T-helper 2 cell treated with Interferon-gamma antibody and Interleukin-4, amounts not matched to agents 100 ng/mL and 5 ng/mL, for 36 hours (primary cell): ENCODE data around the gene SNF8. TPM values are rescaled to one million over a fixed set of nuclear protein-coding genes. Genes with fewer than 3 reads are reported as not detected.
"Not testable (repeated sequence)": the region's sequence is repeated elsewhere in the genome, so short reads cannot be mapped to it uniquely, and the experiment has no call there.

ENCODE experiments used
- intact Hi-C: fragments of 100-400 bp; cut with micrococcal nuclease; formaldehyde crosslinking; loops from one replicate; pipeline ENCODE4 v1.15.1; 2023
- total RNA-seq: library from RNA; stranded (reverse); gene quantifications from 2 replicates; pipeline ENCODE4 v1.2.3, GENCODE V29; 2022

SNF8 gene
- total RNA-seq = 128 and 134 TPM in 2 replicates

DNA sequence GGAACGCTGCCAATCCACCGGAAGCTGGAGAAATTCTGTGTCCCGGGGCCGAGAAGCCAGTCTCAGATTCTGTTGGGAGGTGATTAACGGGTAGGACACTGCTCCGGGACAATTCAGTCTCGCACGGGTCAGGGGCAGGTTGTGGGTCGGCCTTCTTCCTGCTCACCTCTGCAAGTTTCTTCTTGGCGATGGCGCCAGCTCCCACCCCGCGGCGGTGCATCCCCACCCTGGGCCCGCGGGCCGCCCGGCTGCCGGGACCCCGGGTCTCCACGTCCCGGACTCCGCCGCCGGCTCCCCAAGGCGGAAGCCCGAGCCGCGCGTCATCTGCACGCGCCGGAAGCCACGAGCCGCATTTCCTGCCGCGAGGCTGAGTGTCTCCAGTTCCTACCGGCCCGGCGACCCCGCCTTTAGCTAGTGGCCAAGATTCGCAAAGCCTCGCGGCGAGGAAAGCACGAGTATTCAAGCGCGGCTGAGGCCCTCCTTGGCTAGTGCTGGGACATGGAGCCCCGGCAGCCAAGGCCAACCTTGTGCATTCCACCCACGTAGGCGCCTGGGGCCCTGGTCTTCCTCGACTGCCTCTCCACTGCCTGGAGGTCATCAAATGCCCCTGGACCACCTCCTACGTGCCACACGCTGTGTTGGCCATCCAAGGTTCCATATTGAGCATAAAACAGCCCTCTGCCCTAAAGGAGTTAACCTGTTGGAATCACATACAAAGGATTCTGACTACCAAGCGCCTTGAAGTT is at the start of gene SNF8:
TSS of gene SNF8 (minus strand) at position 328 of the 746 bp plus-strand sequence. CDS start at position 220, 108 bp downstream.
- intact Hi-C loops = loop anchor here (1.0 kb wide), 1 partner anchor 36 kb away; the partner anchor contains the start of gene UBE2Z

- intact Hi-C loops = loop anchor here (10.0 kb wide), 3 partner anchors 269 to 971 kb away; partner anchors contain the start of genes DLX4, HOXB13, HOXB7 and HOXB8
These were observed 49.3 kb upstream of the SNF8 start for GRCh38 chr17:48993951-48994350.

DNA sequence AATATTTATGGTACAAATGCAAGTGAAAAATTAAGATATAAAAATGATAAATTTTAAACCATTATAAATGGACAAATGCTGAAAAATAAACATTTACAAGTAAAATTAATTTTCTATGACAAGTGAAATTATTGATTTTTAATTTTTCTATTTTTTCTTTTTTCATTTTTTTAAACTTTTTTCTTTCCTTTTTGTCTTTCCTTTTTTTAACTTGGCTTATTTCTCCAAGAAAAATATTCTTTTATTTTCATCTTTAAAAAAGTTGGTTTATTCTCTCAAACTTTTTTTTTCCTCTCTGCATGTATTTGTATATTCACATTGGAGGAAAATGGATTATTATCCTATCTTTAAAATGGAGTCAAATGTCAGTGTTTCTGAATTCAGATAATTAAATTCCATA is 48.7 kb upstream of the SNF8 start:
- intact Hi-C loops = loop anchor here (10.0 kb wide), 3 partner anchors 269 to 971 kb away; partner anchors contain the start of genes DLX4, HOXB13, HOXB7 and HOXB8

DNA sequence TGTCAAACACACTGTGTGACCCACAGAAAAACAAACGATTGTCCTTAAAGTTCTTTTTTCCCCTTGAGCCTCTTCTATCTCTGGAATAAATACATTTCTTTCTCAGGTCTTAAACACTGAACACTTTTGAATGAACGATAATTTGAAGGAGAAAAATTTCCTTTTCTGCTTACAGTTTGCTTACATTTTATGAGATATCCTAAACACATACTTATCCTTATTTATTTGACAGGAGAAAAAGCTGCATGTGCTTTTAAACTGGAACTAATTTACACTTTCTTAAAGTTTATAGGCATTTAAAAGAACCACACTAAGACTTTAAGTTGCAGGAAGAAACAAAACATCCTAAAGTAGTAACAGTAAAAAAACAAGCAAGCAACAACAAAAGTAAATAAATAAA is 47.8 kb upstream of the SNF8 start:
- intact Hi-C loops = loop anchor here (10.0 kb wide), 3 partner anchors 268 to 972 kb away; partner anchors contain the start of genes DLX4, HOXB13, HOXB7 and HOXB8

DNA sequence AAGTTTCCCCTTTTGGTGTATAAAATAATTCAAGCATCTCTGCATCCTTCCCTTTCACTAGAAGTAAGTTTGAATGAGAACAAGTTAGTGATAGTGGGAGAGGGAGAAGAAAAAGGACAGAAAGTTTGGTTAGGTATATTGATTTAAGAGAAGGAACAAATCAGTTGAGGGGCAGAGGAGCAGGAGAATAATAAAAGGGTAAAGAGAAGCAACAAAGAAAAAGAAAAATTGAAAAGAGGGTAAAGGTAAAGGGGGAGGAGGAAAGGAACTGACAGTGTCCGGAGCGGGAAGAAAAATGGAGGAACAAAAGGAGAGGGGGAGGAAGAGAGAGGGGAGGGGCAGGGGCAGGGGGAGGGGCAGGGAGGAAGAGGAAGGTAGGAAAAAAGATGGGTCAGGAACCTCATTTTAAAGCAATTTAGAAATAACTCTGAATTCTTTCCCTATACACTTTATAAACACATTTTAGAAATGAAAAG is 46.3 kb upstream of the SNF8 start:
- intact Hi-C loops = loop anchor here (10.0 kb wide), 3 partner anchors 266 to 974 kb away; partner anchors contain the start of genes DLX4, HOXB13, HOXB7 and HOXB8

- intact Hi-C loops = no loop called here
These were observed 44.5 kb upstream of the SNF8 start for GRCh38 chr17:48989100-48989499.

- intact Hi-C loops = no loop called here
These were observed 41.0 kb upstream of the SNF8 start for GRCh38 chr17:48985436-48986245.

DNA sequence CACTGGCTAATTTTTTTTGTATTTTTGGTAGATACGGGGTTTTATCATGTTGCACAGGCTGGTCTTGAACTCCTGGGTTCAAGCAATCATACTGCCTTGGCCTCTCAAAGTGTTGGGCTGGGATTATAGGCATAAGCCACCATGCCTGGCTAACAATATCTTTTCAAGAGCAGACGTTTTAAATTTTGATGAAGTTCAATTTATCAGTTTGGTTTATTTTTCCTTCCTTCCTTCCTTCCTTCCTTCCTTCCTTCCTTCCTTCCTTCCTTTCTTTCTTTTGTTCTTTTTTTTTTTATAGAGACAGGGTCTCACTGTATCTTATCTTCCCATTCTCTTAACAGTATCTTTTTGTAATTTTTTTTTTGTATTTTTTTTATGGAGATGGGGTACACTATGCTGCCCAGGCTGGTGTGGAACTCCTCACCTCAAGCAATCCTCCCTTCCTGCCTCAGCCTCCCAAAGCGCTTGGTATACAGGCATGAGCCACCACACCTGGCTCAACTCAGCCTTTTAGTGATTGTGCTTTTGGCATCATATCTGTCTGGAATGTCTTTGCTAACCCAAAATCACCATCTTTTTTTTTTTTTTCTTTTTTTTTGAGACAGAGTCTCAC is 37.4 kb upstream of the SNF8 start:
- intact Hi-C loops = no loop called here

DNA sequence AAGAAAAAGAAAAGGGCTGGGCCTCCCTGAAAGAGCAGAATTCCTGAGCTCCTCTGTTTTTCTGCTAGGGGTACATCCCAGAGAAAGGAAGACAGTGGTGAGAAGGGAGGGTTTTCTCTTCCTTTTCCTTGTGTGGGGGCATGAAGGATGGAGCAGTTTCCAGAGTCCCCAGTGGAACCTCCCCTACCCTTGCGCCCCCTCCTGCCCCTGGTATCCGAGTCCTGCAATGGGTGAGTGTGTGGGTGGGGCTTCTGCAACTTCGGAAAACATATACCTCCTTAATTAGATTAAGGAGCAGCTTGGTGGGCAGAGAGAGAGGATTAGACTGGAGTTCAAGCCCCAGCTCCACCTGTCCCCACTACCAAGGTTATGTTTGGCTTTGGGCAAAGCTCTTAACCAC is 29.2 kb upstream of the SNF8 start:
- intact Hi-C loops = no loop called here

- intact Hi-C loops = no loop called here
These were observed 28.1 kb upstream of the SNF8 start for GRCh38 chr17:48972749-48973097.

- intact Hi-C loops = no loop called here
These were observed 26.4 kb upstream of the SNF8 start for GRCh38 chr17:48970865-48971687.

DNA sequence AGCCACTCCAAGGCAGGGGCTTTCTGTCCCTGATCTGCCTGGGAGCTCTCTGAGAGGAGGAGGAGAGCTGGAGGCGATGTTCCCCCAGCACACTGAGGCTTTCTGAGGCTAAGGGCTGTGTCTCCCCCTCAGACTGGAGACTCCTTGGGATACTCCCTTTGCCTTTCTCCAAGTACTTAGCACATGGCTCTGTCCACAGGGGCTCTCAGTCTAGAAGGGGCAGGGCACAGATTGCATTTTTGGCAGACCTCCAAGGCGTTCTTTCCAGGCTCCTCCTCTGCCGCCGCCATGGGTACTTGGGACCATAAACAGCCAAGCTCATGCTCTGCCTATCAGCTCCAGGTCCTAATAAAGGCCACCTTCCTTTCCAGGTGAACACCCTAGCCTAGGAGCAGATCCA is 25.6 kb upstream of the SNF8 start:
- intact Hi-C loops = no loop called here

GRCh38 chr17:48961516-48962233 is 17.0 kb upstream of the SNF8 start:
- intact Hi-C loops = no loop called here

- intact Hi-C loops = no loop called here
These were observed 16.3 kb upstream of the SNF8 start for GRCh38 chr17:48960834-48961515.

GRCh38 chr17:48954300-48954755 is 9.7 kb upstream of the SNF8 start:
- intact Hi-C loops = no loop called here

DNA sequence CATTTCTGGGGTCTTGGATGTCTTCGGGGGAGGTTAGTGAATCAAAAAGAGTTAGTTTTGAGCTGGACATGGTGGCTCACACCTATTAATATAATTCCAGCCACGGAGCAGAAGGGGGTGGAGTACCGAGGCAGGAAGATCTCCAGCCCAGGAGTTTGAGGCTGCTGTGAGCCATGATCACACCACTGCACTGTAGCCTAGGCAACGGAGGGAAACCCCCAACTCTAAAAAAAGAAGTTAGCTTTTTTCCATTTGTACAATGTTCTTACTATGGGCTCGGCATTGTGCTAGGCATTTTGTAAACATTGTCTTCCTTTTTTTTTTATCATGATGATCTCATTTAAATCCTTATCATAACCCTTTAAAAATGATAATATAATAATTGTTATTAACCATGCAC is 8.3 kb upstream of the SNF8 start:
- intact Hi-C loops = no loop called here

- intact Hi-C loops = no loop called here
These were observed 6.9 kb upstream of the SNF8 start for GRCh38 chr17:48951572-48951971.

GRCh38 chr17:48945261-48945651 is 614 bp upstream of the SNF8 start:
- intact Hi-C loops = not testable (repeated sequence)

DNA sequence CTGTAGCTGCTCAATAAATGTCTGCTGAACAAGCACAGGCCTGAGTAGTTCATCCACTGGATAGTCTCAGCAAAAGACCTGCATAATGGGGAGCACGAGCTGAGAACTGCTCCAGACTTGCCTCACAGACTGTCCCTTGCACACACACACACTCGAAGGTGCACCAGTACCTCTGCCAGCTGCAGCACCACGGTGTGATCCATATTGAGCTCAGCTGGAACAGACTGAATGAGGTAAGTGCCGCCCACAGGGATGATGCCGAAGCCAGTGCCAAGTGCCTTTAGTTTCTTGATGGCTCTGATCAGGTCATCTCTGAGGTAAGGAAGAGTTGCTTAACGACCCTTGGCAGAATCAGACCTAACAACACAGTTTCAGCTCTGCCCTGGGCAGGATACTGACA is 11.6 kb downstream of the SNF8 start:
- intact Hi-C loops = no loop called here
